GM19438 (cell line): ENCODE results near the gene CHD1.

Experiments
- ATAC-seq: cut with Tn5 transposase; IDR thresholded peaks from one replicate; pipeline ENCODE4 v1.9.1; 2021; ENCODE audit warnings: low read depth; ENCODE audit not compliant: unreplicated experiment

Gene CHD1

DNA sequence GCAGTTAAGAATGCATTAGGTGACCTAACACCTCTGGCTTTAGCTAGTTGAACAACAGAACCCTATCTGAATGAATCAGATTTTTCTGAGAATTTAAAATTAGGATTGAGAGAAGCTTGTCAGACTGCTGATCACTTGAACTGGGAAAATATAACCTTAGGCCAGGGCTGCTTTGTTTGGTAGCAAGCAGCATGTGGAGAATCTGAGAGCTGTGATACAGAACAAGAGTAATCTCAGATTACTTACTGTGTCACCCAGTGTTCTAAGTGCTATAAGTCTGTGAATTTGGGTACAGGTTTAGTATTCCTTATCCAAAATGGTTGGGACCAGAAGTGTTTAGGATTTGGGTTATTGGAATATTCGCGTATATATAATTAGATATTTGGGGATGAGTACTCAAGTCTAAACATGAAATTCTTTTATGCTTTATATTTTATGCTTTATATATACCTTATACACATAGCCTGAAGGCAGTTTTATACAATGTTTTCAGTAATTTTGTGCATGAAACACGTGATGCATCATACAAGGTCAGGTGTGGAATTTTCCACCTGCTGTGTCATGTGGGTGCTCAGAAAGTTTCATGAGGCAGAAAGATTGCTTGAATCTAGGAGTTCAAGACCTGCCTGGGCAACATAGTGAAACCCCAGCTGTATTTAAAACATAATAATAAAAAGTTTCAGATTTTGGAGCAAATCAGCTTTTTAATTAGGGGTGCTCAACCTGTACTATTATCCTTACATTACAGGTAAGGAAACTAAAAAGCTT lies 8.3 kb upstream of the CHD1 start:
- no peak for ATAC-seq

DNA sequence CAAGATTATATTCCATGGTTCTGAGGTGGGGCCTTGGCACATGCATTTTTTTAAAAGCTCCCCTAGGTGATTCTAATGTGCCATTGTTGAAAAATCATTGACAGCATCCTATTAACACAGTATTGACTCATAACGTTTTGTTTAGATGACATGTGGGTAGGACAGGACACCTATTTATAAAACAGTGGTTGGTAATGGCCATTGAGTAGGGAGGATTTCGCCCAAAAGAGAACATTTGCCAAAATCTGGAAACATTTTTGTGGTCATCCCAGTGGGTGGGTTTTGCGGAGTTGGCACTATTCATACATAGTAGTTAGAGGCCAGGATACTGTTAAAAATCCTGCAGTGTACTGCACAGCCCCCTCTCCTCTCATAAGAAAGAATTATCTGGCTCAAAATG lies 6.4 kb upstream of the CHD1 start:
- no peak for ATAC-seq

DNA sequence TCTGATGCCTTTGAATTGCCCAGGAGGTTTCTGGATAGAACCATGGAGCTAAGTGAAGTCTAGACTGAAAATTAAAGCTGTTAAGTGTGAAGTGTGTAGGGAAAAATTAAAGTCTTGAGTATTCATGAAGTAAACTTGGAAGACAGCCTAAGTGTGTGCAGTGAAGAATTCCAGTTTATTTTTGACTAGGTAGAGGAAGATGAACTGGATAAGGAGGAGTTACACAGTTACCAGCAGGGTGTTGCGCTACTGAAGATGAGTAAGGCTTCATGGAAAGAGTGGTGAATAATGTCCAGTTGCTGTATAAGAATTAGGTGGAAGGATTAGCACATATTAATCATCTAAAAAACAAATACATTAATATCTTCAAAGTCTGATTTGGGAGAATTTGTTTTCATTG lies 5.7 kb upstream of the CHD1 start:
- ATAC-seq = no peak

DNA sequence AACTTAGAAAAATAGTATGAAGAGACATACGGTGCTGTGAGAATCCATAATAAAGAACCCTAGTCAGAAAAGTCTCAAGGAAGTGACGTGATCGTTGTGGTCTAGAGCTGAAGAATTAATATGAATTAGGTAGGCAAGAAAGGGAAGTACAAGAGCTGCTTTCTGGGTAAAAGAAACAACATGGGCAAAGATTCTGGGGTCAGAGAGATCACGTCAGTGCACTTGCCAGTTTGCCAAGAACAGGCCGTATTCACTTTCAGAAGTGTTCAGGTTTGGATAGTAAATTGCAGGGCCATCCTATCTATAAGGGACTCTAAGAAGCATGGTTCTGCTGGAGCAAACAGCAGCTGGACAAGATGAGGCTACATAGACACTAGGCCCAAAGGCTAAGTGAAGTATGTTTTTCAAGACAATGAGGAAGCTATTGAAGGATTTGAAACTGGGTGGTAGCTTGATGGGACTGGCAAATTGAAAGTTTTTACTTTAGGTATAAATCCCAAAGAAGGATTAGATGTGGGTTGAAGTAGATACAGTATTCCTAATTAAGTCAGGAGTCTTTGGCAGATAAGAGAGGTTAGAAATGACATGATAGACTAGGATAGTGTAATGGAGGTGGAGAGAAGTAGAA lies 4.8 kb upstream of the CHD1 start:
- no peak for ATAC-seq

DNA sequence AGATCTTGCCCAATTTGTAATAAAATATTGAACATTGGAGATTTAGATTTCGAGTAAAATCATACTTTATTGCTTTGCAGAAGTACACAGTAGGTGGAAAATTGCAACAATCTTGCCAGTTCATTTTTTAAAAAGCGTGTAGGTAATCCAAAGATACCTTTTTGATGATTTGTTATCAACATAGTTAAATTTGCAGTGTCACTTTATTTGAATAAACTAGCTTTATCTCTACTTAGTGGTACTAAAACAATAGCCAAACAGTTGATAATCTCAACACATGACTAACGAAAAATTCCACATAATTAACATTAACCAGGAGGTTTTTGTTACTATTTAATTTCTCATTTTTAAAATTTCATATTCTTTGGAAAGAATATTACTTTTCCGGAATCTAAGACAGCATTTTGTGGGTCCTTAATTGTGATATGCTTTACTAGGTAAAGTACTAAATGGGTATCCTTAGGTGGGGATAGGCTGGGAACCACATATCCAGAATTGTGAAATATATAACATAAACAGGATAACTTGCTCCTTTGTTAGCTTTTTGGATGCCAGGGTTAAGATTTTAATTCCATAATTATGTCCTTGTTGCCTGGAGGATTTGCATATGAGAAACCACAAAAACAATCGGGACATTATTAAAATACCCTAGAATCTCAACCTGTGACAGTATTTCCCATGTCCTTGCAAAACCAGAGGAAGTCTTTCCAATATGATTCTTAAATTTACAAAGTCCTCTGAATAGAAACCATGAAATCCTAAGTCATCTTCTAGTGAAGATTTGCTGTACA lies 2.4 kb upstream of the CHD1 start:
- ATAC-seq = no peak

DNA sequence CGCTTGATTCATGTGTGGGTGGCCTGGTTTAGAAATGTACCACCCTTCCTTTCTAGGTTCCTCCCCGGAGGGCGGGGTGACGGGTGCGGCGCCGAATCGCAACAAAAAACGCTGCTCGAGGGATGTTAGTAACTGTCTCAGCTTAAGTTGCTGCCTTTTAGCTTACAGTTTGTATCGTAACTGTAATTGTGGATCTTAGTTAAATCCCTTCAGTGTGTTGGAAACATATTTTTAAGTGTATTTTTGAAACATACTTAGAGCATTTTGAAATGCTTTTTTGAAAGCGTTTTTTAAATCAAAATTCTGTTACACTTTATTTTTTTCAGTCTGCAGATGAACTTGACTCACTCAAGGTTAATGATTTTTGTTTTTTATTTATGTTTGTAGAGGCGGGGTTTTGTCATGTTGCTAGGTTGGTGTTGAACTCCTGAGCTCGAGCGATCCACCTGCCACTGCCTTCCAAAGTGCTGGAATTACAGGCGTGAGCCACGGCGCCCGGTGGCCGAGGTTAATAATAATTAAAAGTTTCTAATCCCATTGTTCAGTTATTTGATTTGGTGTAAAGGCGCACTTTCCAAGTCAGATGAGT lies 997 bp upstream of the CHD1 start:
- peak; percentile 39 for ATAC-seq

DNA sequence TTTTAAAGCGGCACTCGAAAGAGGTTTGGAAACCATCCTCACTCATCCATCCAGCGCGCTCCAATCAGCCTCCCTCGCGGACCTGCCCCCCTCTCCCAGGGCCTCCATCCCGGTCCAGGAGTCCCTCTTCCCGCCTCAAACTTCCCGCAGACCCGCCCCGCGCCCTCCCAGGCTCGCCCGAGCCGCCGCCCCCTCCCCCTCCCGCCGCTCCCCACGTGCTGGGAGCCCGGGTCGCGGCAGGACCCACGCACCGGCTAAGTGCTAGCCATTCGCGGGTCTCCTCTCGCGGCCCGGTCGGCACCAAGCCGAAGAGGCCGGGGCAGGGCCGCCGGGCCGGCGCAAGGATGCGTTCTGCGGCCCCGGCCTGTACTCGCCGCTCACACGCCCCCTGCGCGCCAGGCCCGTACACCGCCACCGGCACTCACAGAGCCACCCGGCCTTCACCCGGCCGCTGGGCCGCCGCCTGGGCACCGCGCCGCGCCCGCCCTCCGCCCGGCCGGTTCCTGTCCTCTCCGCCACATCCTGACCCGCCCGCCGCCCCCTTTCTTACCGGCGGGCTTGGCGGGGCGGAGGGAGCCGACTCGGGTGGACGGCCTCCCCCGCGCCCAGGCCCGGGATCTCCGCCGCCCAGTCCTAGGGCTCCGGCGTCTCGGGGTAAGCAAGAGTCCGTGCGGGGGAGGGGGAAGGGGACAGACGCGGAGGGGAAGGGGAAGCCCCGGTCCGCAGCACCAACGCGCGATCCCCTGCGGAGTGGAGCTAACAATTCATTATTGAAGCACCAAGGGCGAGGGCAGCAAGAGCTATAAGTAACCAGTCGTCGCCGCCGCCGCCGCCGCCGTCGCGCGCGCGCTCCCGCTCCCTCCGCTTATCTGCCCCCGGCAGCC lies 576 bp downstream of the CHD1 start:
- ATAC-seq = peak; percentile 30

DNA sequence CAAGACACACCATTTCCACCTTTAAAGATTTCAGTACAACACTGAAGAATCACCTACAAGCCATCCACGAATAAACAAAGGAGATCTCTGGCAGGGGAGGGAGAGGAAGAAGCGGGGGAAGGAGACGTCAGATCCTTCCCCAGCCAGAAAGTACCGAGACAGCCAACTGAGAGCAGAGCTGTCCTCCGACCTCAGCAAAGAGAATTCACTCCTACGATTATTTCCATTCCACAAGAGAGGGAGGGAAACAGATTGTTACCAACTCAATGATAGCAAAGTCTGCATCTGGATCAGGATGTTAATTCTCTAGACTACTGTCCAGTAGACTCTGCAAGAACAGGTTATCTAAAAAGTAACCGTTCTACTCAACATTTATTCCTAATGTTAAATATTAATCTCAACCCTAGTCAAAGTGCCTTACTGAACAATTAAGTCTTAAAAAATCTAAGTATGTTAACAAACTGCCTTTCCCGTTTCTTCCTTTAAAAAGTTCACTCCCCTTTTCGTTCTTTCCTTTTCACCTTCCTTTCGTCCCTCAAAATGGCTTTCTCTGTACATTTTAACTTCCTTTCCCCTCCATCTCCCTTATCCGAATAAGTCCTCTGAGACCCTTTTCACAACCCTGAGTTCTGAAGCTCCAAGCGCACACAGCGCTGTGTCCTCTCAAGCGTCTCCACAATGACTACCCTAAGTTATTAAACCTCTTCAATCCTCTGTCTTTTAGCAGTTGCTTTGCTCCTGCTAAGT lies 1.4 kb downstream of the CHD1 start:
- ATAC-seq = peak; percentile 3

DNA sequence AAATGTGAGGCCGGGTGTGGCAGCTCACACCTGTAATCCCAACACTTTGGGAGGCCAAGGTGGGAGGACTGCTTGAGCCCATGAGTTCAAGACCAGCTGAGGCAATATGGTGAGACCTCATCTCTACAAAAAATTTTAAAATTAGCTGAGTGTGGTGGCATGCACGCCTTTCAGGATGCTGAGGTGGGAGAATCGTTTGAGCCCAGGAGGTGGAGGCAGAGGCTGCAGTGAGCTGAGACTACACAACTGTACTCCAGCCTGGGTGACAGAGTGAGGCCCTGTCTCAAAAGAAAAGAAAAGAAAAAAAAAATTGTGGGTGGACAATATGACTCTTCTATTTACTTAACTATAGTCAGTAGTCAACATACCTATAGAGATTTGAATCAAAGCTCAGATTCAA lies 4.8 kb downstream of the CHD1 start:
- ATAC-seq = no peak

DNA sequence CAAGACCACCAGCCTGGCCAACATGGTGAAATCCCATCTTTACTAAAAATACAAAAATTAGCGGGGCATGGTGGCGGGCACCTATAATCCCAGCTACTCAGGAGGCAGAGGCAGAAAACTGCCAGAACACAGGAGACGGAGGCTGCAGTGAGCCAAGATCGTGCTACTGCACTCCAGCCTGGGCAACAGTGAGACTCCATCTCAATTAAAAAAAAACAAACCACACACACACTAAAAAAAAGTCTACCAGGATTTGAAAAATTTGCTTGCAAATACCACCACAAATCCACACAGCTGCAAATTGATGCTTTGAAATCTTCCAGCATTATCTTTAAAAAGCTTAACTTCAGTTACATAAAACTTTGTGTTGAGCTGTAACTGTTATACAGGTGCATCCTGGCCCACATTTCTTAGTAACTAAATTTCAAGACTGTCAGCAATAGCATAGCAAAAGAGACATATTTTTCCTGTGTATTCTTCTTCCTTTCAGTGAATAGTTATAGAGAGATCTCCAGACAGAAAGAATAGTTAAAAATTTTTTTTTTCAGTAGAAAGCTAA lies 6.8 kb downstream of the CHD1 start:
- ATAC-seq = no peak

DNA sequence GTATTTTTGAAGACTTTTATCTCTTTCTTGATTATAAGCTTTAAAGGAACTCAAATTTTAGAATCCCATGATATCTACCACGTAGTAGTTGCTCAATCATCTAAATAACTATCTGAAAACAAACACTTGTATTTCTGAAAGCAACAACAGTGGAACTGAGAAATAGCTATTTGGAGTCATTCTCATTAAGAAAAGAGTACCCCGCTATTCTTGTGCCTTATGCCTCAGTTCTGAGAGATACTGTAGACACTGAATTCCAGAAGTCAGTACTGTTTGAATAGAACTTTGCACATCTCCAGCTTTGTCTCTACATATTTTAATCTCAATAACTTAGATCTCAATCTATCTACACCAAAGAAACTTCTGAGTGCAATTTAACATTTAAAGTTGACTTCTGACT lies 11.4 kb downstream of the CHD1 start:
- no peak for ATAC-seq

DNA sequence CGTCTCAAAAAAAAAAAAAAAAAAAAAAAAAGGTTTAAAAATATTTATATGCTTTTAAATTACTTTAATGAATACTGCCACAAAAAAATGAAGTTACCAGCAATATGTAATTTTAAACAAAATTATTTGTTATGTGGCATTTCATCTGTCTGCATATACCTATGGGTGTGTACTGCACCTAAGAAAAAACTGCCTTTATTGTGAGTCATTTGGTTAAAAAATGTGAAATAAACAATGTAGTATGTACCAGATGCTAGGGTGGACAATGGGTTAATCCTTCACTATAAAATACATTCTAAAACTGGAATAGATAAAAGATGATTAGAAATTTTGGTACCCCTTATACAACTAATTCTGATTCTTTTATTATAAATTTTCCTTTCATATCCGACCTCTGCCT lies 12.3 kb downstream of the CHD1 start:
- ATAC-seq = no peak

DNA sequence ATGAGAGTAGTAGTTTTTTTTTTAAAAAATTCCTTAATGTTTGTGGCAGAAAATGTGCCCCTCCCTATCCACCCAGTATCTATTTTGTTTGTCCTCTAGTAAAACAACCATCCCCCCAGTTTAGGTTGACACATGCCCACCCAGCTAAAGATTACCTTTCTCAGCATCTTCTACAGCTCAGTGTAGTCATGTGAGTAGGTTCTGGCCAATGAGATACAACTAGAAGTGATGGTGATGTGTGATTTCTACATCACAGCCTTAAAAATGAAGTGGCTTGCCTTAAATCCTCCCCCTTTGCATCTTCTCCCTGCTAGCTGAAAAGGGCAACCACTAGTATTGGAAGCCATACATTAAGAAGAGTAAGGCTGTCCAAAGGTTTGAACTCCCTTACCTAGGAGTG lies 14.9 kb downstream of the CHD1 start:
- ATAC-seq = no peak

DNA sequence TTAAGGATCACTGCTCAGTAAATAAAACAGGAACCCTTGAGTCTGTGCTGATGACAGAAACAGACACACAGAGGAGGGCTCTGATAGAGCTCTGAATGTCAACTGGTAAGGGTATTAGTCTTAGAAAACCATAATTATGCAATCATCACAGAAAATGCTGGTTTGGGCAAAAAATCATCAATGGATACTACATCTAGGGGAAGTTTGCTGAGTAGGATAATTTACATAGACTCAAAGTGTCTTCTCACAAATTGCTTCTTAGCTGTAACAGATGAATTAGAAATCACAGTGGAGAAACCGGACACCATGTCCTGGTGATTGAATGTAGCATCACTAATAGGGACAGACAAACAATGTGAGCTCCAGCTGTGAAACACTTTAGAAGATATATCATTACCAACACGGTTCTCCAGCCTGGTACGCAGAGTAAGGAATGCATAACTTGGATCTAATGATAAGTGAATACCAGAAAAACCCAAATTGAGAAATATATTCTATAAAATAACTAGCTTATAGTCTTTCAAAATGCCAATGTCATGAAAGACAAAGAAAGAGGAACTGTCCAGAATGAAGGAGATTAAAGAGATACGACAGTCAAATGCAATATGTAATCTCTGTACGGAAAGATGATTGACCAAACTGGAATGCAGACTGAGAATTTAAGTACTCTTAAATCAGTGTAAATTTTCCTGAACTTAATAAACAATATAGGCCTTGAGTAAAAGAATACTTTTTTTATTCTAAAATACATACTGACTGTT lies 17.3 kb downstream of the CHD1 start:
- no peak for ATAC-seq

DNA sequence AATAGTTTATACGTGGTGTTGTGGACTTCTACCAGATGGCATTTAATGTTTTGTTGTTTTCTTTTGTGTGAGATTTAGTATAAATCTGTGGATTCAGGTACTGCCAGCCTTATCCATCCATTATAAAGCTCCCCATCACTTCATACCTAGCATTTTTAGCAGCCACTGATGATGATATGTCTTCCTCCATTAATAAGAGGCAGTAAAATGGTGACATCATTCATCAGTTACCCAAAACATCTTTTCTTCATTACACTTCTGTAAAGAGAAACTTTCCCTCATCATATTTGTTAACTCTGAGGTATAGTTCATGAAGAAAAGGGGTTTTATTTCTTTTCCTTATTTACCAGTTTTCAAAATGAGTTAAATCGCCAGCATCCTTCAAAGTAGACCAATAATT lies 19.4 kb downstream of the CHD1 start:
- ATAC-seq = no peak

DNA sequence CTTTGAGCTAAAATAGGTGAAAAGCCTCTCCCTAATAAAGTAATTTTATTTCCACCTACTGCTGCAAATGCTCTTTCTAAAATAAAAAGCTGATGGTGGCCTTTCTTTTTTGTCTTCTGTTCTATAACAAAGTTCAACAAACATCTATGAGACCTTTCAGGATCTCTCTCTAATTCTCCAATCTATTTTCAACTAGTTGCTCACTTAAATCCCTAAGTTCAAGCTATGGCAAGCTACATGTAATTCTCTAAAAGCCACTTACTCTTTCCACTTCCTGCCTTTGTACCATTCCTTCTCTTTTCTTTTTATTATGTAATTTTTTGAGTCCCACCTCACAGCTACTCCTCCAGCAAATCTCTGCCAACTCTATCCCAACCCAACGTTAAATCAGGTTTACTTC lies 20.9 kb downstream of the CHD1 start:
- no peak for ATAC-seq

DNA sequence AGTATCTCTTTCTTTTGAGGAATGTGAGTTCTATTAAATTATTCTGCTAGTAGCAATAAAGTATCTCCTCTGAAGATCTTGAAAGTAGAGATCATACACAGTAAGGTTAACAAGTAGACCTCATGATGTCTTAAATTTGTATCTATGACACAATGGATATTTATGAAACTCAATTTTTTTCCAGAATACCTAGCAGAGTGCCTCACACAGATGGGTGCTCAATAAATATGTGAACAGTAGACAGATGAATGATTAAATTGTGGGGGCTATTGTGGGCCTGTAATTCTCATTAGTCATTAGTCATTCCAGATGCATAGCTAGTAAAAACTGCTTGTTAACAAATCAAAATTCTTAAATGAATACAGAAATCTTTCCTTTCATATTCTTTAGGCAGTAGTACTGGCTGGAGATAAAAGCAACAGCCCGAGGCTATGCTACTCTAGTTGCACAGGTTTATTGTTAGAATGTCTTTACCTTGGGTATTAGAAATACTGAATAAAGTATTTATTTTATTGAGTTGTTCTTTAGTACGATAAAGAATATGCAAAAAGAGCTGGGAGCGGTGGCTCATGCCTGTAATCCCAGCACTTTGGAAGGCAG lies 22.0 kb downstream of the CHD1 start:
- no peak for ATAC-seq
